IMR-90 (cell line): ENCODE data around the gene NOS1AP.

Experiments used
- BHLHE40 ChIP-seq: fragments of 150-350 bp; IDR thresholded peaks from 2 replicates; pipeline ENCODE4 v1.6.1; 2016; ENCODE audit warnings: mild to moderate bottlenecking, low read depth, low read length
- CEBPB ChIP-seq: IDR thresholded peaks from 2 replicates; pipeline ENCODE4 v1.6.1; 2012; ENCODE audit warnings: low read depth, low read length, improper control_type of control experiment
- CTCF ChIP-seq: conservative IDR thresholded peaks from 2 replicates; pipeline ENCODE4 v1.5.1; 2012; ENCODE audit warnings: mild to moderate bottlenecking, low read depth, low read length, improper control_type of control experiment
- FOS ChIP-seq: fragments of 150-350 bp; IDR thresholded peaks from 2 replicates; pipeline ENCODE4 v1.6.1; 2016; ENCODE audit warnings: low read depth, low read length
- MAFK ChIP-seq: IDR thresholded peaks from 2 replicates; pipeline ENCODE4 v1.6.1; 2012; ENCODE audit warnings: low read depth, low read length, improper control_type of control experiment
- MXI1 ChIP-seq: IDR thresholded peaks from 2 replicates; pipeline ENCODE4 v1.6.1; 2012; ENCODE audit warnings: low read depth, mild to moderate bottlenecking, low read length, moderate library complexity, borderline replicate concordance
- POLR2A ChIP-seq: IDR thresholded peaks from 2 replicates; pipeline ENCODE4 v1.6.1; 2012; ENCODE audit warnings: mild to moderate bottlenecking, low read depth, low read length
- RAD21 ChIP-seq: IDR thresholded peaks from 2 replicates; pipeline ENCODE4 v1.6.1; 2012; ENCODE audit warnings: low read length, improper control_type of control experiment
- RCOR1 ChIP-seq: IDR thresholded peaks from 2 replicates; pipeline ENCODE4 v1.6.1; 2012; ENCODE audit warnings: mild to moderate bottlenecking, low read length, improper control_type of control experiment; ENCODE audit not compliant: insufficient replicate concordance
- SMC3 ChIP-seq: fragments of 150-350 bp; IDR thresholded peaks from 2 replicates; pipeline ENCODE4 v1.6.1; 2016; ENCODE audit warnings: low read depth, mild to moderate bottlenecking, antibody characterized with exemption, low read length, moderate library complexity
- USF2 ChIP-seq: fragments of 150-350 bp; IDR thresholded peaks from 2 replicates; pipeline ENCODE4 v1.6.1; 2017; ENCODE audit warnings: mild to moderate bottlenecking, antibody characterized with exemption, low read length, low read depth

GRCh38 chr1:162281426-162281825 is 211.9 kb downstream of the NOS1AP start:
- TF ChIP-seq CTCF = no peak
- TF ChIP-seq MXI1 = no peak
- no peak for TF ChIP-seq POLR2A
- TF ChIP-seq RAD21 = no peak
- TF ChIP-seq RCOR1 = no peak
- TF ChIP-seq FOS = no peak
- no peak for TF ChIP-seq SMC3
- no peak for TF ChIP-seq MAFK
- no peak for TF ChIP-seq USF2
- TF ChIP-seq CEBPB = no peak
- TF ChIP-seq BHLHE40 = no peak
